NCI-H510A treated with DMSO at 0.1 percent for 48 hours (cell line): ENCODE data around the gene TLR9.

Source experiments
- DNase-seq: peaks from one replicate; lab custom pipeline; 2025; lab: John Stamatoyannopoulos, UW

The TLR9 gene

GRCh38 chr3:52173101-52173500 lies 52.3 kb downstream of the TLR9 start:
- DNase-seq = no peak

- no peak for DNase-seq
These were observed 53.1 kb downstream of the TLR9 start for GRCh38 chr3:52172262-52172757.

GRCh38 chr3:52171514-52172261 lies 53.8 kb downstream of the TLR9 start:
- no peak for DNase-seq
